ENCODE data around the gene PTPRG. TPM values are rescaled to one million over a fixed set of nuclear protein-coding genes. Genes with fewer than 3 reads are reported as not detected.

Gene PTPRG
- total RNA-seq, 2 experiments from 2014 or later, result 0.13 to 0.70 TPM

DNA sequence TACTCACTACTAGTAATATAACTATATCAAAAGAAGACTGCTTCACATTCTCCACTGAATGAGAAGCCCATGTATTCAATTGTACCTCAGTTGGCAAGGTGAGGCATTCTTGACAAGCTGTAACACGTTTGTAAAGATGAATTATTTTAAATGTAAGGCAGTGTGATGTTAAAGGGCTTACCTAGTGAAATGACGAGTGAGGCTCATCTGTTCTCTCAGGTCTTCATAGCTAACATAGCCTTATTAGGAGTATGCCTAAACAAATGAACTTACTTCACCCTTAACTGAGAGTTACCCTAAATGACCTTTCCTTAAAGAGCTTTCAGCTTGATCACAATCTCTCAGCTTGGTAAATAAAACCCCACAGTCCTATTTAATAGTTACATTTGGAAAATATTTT lies 684.7 kb downstream of the PTPRG start:
- no peak overlapping the region for H3K4me3 ChIP-seq (ENCODE audit: low read depth, low read length, poor library complexity, severe bottlenecking)
- no TSS peak for BruUV-seq (replicated peaks)
- no peaks in the 10 kb centered on the region for H3K9me3 ChIP-seq (ENCODE audit: low read length)
- no peaks in the 10 kb centered on the region for H3K36me3 ChIP-seq (ENCODE audit: insufficient read depth, low read length)
- H3K9me2 ChIP-seq (ENCODE audit: insufficient read depth, low read length), result no peaks in the 10 kb centered on the region
- no peak overlapping the region for H2AFZ ChIP-seq (ENCODE audit: low read length)
- H4K20me1 ChIP-seq (ENCODE audit: insufficient read depth, low read length), result no peaks in the 10 kb centered on the region
- H3K4me1 ChIP-seq (ENCODE audit: insufficient read depth, low read length, poor library complexity, severe bottlenecking), result no peaks in the 10 kb centered on the region
- H3K79me2 ChIP-seq (ENCODE audit: insufficient read depth, low read depth, low read length), result no peaks in the 10 kb centered on the region
- no peak overlapping the region for H3K27ac ChIP-seq (ENCODE audit: low read depth, low read length, poor library complexity, severe bottlenecking)
- H3K4me2 ChIP-seq (ENCODE audit: low read length), result no peak overlapping the region
- CTCF ChIA-PET (ENCODE audit: unreplicated experiment), result no interaction called here
- intact Hi-C loops (cut with micrococcal nuclease; ENCODE audit: unreplicated experiment), result no loop called here
- no peak for DNase-seq (ENCODE audit: low spot score)
- TF ChIP-seq, protein P1, sequence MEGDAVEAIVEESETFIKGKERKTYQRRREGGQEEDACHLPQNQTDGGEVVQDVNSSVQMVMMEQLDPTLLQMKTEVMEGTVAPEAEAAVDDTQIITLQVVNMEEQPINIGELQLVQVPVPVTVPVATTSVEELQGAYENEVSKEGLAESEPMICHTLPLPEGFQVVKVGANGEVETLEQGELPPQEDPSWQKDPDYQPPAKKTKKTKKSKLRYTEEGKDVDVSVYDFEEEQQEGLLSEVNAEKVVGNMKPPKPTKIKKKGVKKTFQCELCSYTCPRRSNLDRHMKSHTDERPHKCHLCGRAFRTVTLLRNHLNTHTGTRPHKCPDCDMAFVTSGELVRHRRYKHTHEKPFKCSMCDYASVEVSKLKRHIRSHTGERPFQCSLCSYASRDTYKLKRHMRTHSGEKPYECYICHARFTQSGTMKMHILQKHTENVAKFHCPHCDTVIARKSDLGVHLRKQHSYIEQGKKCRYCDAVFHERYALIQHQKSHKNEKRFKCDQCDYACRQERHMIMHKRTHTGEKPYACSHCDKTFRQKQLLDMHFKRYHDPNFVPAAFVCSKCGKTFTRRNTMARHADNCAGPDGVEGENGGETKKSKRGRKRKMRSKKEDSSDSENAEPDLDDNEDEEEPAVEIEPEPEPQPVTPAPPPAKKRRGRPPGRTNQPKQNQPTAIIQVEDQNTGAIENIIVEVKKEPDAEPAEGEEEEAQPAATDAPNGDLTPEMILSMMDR (conservative IDR thresholded peaks at IDR 0.05; ENCODE audit: low read length), result no peak
- TF ChIP-seq EZH2phosphoT487 (IDR thresholded peaks at IDR 0.05; ENCODE audit: borderline replicate concordance, low read depth, low read length), result no peak
- POLR2A ChIA-PET, result interaction anchor here (0.8 to 1.5 kb wide), 2 partner anchors 12 to 668 kb away, joined by 3 to 4 read pairs; no protein-coding TSS in a partner anchor

DNA sequence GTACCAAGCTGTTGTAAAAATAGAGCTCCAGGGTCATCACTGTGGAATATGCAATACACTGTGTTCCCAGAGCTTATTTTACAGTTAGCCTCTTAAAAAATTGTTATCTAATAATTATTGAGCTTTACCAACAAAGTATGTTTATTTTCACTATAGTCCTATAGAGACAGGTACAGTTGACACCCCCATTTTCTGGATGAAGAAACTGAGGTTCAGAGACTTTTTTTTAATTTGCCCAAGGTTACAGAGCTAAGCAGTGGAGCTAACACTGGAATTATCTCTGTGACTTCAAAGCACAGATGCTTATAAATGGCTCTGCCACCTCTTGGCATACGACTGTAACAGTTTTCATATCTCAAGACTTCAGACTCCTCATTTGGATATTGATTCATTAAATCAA lies 685.6 kb downstream of the PTPRG start:
- Histone ChIP-seq H4K20me1 (ENCODE audit: insufficient read depth, low read length) (no peaks in the 10 kb centered on the region), H3K36me3 (ENCODE audit: insufficient read depth, low read length) (no peaks in the 10 kb centered on the region), H3K4me2 (ENCODE audit: low read length) (no peak overlapping the region), H3K79me2 (ENCODE audit: insufficient read depth, low read depth, low read length) (no peaks in the 10 kb centered on the region), H3K4me3 (ENCODE audit: low read depth, low read length, poor library complexity, severe bottlenecking) (no peak overlapping the region), H3K4me1 (ENCODE audit: insufficient read depth, low read length, poor library complexity, severe bottlenecking) (no peaks in the 10 kb centered on the region), H2AFZ (ENCODE audit: low read length) (no peak overlapping the region), H3K9me3 (ENCODE audit: low read length) (no peaks in the 10 kb centered on the region), H3K9me2 (ENCODE audit: insufficient read depth, low read length) (no peaks in the 10 kb centered on the region), H3K27ac (ENCODE audit: low read depth, low read length, poor library complexity, severe bottlenecking) (no peak overlapping the region)
- TF ChIP-seq EZH2phosphoT487 (IDR thresholded peaks at IDR 0.05; ENCODE audit: borderline replicate concordance, low read depth, low read length), result no peak
- TF ChIP-seq, protein P1 (conservative IDR thresholded peaks at IDR 0.05; ENCODE audit: low read length), result no peak
- intact Hi-C loops (cut with micrococcal nuclease; ENCODE audit: unreplicated experiment), result no loop called here
- CTCF ChIA-PET (ENCODE audit: unreplicated experiment), result no interaction called here
- POLR2A ChIA-PET, result interaction anchor here (0.8 to 1.5 kb wide), 3 partner anchors 10 to 669 kb away, joined by 3 to 4 read pairs (median 3); no protein-coding TSS in a partner anchor
- no peak for DNase-seq (ENCODE audit: low spot score)
- no TSS peak for BruUV-seq (replicated peaks)

DNA sequence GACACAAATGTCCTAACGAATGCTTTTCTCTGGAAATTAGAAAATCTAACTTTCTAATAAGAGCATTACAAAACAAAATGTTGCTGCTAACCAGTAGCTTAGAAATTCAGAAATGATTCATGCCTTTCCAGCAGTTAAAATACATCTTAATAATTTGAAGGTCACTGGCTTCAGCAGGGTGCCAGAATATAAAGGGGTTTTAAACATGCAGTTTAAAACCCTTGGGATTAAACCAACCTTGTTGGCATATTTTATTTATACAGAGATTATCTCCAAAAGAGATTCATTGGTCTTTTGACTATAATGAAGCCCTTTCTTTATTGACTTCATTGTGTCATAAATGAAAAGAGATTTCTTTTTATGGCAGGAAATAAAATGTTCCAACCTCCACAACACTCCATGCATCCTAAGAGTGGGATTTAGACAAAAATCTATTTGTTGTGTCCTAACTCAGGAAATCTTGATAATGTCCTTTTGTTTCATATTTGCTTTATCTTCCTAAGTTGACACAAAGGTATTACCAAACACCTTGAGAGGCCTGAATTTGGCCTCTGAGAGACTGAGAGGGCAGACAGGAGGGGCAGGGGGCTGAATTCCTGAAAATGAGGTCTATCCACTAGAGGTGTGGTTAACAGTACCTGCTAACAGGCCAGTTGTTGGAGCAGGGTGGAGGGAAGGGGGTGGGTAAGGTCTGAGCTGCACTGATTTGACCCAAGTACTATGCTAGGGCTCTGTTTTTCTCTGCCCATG lies 687.5 kb downstream of the PTPRG start:
- POLR2A ChIA-PET, result interaction anchor here (0.6 kb wide), 1 partner anchor 142 kb away, joined by 3 read pairs; no protein-coding TSS in a partner anchor
- no peak for DNase-seq (ENCODE audit: low spot score)
- H3K4me2 ChIP-seq (ENCODE audit: low read length), result no peak overlapping the region
- H3K9me2 ChIP-seq (ENCODE audit: insufficient read depth, low read length), result no peaks in the 10 kb centered on the region
- H4K20me1 ChIP-seq (ENCODE audit: insufficient read depth, low read length), result no peaks in the 10 kb centered on the region
- H3K27ac ChIP-seq (ENCODE audit: low read depth, low read length, poor library complexity, severe bottlenecking), result no peak overlapping the region
- no peaks in the 10 kb centered on the region for H3K36me3 ChIP-seq (ENCODE audit: insufficient read depth, low read length)
- BruUV-seq (replicated peaks), result no TSS peak
- TF ChIP-seq, protein P1 (conservative IDR thresholded peaks at IDR 0.05; ENCODE audit: low read length), result no peak
- no peak for TF ChIP-seq EZH2phosphoT487 (IDR thresholded peaks at IDR 0.05; ENCODE audit: borderline replicate concordance, low read depth, low read length)
- H3K4me1 ChIP-seq (ENCODE audit: insufficient read depth, low read length, poor library complexity, severe bottlenecking), result no peaks in the 10 kb centered on the region
- H2AFZ ChIP-seq (ENCODE audit: low read length), result no peak overlapping the region
- intact Hi-C loops (cut with micrococcal nuclease; ENCODE audit: unreplicated experiment), result no loop called here
- H3K9me3 ChIP-seq (ENCODE audit: low read length), result no peaks in the 10 kb centered on the region
- CTCF ChIA-PET (ENCODE audit: unreplicated experiment), result no interaction called here
- no peaks in the 10 kb centered on the region for H3K79me2 ChIP-seq (ENCODE audit: insufficient read depth, low read depth, low read length)
- no peak overlapping the region for H3K4me3 ChIP-seq (ENCODE audit: low read depth, low read length, poor library complexity, severe bottlenecking)
